Measurements from ENCODE around the gene PRKAR1A.

The PRKAR1A gene

DNA sequence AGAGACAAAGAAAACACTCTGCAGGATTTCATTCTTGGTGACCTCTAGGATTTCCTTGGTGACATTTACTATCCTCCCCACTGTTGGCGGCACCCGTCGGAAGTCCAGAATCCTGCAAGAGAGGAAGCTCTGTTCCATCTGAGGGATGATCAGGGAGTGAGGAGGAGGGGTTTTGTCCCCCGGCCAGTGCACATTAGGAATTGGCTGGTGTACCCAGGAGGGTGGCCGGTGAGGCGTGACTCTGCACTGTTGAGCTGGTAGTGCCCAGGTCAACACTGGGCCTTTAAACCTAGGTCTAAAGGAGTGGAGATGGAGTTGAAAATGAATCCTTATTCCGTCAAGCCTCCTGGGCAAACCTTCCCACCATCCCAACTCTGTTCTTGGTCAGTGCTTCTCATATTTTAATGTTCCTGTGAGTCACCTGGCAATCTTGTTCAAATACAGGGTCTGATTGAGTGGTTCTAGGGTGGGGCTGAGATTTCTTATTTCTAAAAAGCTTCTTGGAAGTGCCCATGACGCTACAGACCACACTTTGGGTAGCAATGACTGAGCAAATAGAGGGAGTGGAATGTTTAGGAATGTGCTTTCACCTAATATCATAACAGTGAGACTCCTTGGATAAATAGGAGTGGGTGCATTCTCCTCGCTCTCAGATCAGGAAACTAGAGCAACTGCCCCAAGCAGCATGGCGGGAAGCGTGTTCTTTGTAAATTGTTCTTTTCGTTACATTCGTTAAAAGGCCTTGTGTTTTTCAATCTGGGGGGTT, 30.7 kb downstream of the PRKAR1A start:
- DNase-seq (ENCODE audit: low read depth in 2 of 2): no peak

DNA sequence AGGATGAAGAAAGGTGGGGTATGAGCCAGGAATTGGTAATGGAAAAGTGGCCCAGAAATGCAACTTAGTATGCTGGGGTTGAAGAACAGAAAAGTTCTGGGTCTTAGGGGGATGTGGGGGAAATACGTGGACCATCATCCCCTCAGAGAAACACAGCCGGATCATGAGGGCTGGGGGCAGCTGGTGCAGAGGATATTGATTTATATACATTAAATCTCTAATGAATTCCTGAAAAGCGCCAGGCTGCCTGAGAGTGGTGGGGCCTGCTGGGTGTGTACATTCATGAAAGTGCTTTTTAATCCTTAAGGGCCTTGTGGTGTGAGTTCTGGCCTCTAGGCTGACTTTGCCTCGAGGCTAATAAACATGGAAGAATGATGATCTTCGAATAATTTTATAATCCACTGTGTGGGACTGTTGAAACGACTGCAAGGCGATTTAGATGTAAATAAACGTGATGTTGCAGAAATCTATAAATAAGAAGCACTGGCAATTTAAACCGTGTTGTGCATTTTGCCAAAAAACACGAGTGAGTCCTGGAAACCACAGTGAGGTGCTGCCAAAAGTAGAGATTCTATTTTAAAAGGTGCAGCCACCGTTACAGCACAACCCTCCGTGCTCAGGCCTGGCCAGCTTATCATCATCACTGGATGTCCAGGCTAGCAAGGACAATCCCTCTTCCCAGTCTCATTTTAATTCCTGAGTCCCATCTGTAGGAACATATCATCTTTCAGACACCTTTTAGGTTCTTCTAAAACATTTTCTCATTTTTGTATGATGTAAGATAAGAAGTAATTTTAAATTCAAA, 32.1 kb downstream of the PRKAR1A start:
- no peak for DNase-seq (ENCODE audit: low read depth in 2 of 2)

DNA sequence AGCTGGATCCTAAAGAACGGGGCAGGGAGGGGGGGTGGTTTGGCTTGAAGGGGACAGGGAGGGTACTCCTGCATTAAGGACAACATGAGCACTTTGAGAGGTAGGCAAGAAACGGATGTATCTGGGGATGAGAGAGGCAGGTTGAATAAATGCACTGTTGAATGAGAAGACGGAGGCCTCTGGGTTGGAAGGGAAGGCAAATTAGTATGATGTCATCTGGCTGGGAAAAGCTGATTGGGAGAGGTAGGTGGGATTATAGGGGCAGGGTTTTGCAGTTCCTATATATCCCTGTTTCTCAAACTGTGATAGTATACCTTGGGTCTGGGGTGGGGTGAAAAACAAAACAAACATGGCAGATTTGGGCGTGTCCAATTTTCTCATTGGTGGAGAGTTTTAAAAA, 44.3 kb downstream of the PRKAR1A start:
- no peak for DNase-seq (ENCODE audit: low read depth in 2 of 2)

DNA sequence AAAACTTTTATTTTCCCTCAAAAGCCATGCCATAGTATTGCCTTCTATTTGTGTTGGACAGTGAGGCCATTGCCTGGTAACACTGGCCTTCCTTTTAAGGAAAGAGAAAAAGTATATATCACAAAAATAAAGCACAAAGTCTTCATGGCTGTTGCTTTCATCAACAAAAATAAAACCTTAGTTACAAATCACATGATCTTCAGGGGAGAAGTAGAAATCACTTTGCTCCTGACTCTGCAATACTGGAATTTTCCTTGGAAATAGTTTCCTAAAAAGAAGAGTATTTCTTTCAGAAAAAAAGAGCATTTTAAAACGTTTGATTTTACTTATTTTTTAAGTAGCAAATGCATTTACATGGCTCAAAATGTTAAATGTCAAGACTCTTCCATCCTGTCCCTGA, 47.1 kb downstream of the PRKAR1A start:
- no peak for DNase-seq (ENCODE audit: low read depth in 2 of 2)

DNA sequence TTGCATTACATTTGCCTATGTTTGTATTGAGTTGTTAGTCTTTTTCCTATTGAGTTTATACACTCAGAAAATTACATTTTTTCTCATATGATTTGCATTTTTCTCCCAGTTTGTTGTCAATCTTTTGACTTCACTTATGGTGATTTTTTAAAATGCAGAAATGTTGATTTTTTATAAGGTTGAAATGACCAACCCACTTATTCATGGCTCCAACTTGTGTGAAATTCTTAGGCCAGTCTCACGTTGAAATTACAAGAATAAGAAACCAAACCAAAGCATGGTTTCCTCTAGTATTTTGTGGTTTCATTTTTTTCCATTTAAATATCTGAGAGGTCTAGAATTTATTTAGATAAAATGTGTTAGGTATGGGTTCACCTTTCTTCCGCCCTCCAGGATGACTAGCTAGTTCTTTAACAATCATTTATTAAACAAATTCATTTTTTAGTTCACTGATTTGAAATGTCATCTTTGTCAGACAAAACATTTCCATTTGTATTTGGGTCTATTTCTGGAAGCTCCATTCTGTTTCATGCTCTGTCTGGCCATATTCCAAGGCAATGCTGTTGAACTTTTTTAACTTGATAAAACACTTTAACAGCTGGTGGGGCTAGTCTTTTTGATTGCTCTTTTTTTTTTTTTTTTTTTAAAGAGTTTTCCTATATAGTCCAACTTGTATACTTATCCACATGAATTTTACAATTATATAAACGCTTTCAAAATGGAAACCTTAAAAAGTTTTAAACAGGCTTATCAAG, 48.9 kb downstream of the PRKAR1A start:
- DNase-seq (ENCODE audit: low read depth in 2 of 2): no peak

DNA sequence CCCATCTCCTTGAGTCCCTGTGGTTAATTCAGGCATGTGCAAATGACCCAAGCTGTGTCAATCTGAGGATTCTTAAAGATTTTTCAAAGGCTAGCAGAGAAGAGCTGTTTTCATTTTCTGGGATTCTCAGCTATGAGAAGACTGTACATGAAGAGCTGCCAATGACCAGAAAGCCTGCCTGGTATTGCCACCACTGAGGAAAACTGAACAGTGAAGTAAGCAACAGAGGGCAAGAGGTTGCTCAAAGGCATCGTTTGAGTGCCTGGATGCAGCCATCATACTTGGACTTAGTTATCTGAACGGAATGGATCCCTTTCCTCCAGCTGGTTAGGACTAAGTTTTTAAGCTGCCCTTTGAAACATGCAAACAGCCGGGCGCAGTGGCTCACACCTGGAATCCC, 50.5 kb downstream of the PRKAR1A start:
- no peak for DNase-seq (ENCODE audit: low read depth in 2 of 2)

DNA sequence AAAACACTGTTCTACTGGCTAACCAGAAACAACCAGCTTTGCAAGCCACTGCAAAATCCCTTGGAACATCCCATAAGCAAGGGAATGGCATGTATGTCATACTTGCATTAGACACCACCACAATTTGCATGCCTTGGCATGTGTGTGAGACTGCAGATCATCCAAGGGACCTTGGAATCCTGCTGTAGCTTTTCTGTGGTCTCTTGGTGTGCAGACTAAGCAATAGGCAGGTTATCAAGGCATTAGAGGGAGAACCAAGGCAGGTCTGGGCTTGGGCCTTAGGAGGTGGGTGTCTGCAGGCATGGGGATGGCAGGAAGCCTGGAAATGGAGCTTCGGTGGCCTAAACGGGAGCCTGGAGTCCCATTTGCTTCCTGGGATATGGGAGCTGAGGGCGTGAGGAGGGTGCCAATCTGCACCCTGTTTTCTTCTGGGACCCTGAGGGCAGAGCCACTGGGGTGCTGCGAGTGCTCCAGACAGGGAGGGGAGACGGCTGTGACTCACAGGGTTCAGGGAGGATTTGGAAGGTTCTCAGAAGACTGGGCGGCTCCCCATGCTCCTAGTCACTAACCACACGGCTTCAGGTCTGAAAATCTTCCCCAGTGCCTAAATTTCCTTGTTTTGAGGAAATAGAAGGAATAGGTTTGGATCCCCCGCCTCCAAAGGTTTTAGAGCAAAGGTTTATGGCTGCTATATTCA, 52.3 kb downstream of the PRKAR1A start:
- DNase-seq (ENCODE audit: low read depth in 2 of 2): no peak

DNA sequence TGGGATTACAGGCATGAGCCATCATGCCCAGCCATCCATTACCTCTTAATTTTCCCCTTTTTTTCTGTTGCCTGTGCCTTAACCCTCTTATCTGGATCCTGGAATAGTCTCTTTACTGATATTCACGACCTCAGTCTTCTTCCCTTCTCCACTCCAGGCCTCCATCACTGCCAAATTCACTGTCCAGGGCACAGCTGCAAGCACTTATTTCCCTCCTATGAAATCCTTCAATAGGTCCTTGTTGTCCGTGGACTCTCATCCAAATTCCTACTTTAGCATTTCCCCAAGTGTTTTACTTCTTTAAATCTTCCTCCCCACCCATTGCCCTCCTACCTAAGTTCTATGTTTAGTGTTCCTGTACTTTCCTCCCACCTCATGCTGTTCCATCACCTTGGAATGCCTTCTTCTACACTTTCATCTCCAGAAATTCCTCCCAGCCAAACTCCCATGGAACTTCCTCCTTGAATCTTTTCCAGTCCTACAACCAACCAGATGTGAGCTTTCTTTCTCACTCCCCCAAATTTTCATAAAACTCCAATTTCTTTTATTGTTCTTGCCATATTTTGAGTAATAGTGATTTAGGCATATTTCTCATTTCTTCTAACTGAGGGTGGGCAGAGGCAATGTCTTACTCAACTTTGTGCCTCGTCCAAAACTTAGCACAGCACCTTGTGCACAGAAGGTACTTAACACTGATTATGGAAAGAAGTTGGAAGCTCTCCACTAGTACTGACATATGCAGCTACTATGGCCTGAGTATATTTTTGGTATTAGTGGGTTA, 53.6 kb downstream of the PRKAR1A start:
- DNase-seq (ENCODE audit: low read depth in 2 of 2): no peak

DNA sequence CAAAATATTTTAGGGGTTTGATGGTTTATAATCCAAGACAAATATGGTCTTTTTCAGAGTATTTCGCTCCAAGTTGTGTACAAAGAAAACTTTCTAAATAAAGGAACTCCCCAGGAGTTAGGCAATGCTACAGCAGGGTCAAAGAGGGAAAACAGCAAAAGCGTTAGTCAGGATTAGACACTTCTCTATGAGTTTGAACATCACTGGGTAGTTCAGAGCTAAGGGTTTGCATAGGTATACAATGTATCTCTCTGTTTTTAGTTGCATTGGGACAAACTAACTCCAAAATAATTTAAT, 54.2 kb downstream of the PRKAR1A start:
- no peak for DNase-seq (ENCODE audit: low read depth in 2 of 2)

DNA sequence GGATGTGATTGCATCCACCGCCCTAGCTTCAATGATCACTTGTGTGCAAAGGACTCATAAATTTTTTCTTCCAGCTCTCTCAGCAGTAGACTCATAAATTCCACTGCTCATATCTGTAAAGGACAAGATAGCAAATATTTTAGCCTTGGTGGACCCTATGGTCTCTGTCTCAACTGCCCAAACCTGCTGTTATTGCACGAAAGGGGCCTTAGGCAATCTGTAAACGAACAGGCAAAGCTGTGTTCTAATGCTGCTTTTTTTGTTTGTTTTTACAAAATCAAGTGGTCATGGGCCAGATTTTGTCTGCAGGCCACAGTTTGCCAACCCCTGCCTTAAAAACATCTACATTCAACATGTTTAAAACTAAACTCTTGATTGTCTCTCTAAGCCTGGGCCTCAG, 54.8 kb downstream of the PRKAR1A start:
- DNase-seq (ENCODE audit: low read depth in 2 of 2): no peak

DNA sequence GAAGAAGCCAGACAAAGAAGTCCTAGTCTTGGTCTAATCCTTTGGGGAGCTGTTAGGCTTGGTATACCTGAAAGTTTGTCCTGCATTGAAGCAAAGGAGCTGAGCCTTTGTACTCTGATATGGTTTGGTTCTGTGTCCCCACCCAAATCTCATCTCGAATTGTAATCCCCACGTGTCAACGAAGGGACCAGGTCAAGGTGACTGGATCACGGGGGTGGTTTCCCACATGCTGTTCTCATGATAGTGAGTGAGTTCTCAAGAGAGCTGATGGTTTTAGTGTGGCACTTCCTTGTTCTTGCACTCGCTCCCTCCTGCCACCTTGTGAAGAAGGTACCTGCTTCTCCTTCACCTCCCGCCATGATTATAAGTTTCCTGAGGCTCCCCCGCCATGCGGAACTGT, 55.4 kb downstream of the PRKAR1A start:
- no peak for DNase-seq (ENCODE audit: low read depth in 2 of 2)

DNA sequence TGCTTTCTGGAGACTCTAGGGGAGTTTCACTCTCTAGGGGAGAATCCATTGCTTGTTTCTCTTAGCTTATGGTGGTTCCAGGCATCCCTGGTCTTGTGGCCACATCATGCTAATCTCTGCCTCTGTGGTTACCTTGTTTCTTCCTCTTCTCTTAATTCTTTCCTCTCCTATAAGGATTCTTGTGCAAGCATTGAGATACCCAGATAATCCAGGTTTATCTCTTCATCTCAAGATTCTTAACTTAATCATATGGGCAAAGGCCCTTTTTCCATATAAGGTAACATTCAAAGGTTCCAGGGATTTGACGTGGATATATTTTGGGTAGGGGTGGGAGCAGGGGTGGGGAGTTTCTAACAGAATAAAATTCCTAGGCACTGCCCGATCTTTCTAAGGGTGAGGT, 56.4 kb downstream of the PRKAR1A start:
- DNase-seq (ENCODE audit: low read depth in 2 of 2): no peak

DNA sequence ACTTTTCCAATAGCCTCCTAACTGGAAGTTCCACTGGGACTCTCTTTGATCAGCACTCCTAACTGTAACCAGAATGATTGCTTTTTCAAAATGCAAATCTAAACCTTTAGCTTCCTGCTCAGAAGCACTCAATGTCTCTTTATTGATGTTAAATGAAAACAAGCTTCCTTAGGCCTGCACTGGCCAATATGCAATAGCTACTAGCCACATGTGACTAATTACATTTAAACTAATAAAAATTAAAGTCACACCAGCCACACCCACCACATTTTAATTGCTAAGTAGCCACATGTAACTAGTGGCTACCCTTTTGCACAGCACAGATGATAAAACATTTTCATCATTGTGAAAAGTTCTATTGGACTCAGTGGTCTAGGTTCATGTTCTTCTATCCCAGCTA, 57.1 kb downstream of the PRKAR1A start:
- DNase-seq (ENCODE audit: low read depth in 2 of 2): no peak

DNA sequence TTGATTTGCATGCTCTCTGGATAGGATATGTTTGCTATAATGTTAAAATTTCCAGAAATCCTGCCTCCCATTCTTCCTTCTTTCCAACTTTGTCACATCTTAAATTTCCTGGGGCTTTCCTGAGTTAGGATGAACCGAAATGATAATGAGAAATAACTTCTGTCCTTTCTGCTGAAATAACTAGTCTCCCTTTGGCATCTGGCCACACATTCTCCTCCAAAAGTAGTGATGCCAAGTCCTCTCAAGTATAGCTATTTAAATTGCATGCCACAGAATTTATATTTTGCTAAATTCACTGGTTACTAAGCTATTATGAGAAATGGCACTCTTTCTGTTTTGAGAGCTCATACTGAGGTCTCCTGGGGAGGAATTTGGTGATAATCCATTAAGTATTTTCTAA, 58.3 kb downstream of the PRKAR1A start:
- DNase-seq (ENCODE audit: low read depth in 2 of 2): no peak

DNA sequence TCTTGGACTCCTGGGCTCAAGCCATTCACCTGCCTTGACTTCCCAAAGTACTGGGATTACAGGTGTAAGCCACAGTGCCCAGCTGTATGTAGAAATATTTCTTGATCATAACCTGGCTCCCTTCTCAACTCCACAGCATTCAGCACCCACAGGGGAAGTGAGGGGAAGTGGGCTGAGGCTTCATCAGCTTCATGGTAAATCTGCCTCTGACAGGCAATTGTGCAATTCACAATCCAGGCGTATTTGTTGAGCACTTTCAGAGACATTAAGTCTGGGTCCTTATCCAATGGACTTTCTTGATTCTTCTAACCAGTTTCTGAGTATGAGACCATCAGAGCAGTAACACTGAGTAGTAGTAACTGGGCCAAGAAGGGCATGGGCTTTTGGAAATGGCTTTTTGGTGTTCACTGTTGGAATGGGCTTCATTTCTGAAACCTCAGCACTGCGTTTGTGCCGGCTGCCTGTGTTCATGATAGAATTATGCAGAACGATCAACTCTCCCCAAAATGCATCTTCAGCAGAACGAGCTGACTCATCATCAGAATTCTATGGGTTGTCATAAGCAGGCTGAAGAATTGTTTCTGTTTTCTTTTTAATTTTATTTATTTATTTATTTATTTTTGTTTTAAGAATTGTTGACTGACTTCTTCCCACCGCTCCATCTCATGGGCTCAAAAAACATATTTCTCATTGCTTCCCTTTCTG, 60.1 kb downstream of the PRKAR1A start:
- DNase-seq (ENCODE audit: low read depth in 2 of 2): no peak

DNA sequence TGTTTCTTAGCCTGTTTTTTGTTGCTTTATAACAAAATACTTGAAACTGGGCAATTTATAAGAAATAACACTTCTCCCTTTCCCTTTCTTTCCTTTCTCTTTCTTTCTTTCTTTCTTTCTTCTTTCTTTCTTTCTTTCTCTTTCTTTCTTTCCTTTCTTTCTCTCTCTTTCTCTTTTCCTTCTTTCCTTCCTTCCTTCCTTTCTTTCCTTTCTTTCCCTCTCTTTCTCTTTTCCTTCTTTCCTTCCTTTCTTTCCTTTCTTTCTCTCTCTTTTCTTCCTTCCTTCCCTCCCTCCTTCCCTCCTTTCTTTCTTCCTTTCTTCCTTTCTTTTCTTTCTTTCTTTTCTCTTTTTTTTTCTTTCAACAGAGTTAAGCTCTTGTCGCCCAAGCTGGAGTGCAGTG, 61.1 kb downstream of the PRKAR1A start:
- DNase-seq (ENCODE audit: low read depth in 2 of 2): no peak

DNA sequence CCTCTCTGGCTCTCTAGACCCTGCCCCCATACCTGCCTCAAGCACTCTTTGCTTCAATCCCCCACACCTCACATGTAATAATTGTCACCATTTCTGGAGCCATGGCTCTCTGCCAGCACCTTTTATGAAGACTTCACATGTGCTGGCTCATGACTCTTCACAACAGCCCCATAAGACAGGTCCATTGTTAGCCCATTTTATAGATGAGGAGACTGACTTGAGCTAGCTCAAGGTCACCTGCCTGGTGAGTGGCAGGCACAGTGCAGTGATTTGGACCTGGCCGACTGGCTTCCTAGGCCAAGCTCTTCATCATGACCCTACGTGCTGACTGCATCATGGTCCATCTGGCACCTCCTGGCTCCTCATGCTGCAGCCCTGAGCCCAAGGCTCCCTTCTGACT, 63.9 kb downstream of the PRKAR1A start:
- no peak for DNase-seq (ENCODE audit: low read depth in 2 of 2)

DNA sequence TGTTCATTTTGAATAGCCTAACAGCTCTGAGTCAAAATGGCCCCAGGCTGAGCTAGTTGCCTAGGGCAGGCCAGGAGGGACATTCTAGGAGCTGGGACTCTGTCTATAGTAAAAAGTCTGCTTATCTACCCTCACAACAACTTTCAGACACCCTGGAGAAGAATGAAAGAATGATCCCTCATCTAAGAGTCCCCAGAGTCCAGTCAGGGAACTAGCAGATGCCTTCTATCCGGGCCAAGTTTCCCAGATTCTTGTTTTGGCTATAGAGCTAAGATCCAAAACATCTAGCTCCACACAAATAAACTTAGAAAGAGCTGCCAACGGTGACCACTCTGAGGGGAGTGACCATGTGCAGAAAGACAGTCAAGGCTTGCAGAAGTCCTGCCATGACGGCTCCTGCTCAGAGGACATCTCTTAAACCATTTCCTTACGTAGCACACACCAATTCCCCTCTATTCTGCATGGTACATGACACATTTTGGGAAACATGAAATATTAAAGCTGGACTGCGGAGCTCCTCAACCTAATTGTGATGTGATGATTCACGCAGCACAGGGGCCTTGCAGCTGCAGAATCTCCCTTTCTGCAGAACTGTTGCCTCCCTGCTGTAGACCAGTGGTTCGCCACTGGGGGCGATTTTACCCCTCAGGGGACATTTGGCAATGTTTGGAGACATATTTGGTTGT, 64.7 kb downstream of the PRKAR1A start:
- DNase-seq (ENCODE audit: low read depth in 2 of 2): no peak

DNA sequence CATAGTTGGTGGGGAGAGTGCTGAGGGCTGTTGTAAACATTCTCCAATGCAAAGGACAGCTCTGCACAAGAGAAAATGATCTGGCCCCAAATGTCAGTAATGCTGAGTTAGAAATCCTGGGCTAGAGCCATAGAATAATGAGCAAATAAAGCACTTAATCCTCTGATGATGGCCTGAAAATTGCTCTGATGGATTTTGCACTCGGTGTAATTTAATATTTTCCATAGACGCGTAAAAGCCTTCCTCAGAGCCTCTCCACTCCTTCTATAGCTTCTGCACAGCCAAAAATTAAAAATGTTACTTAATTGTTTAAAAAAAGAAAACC, 65.2 kb downstream of the PRKAR1A start:
- no peak for DNase-seq (ENCODE audit: low read depth in 2 of 2)

DNA sequence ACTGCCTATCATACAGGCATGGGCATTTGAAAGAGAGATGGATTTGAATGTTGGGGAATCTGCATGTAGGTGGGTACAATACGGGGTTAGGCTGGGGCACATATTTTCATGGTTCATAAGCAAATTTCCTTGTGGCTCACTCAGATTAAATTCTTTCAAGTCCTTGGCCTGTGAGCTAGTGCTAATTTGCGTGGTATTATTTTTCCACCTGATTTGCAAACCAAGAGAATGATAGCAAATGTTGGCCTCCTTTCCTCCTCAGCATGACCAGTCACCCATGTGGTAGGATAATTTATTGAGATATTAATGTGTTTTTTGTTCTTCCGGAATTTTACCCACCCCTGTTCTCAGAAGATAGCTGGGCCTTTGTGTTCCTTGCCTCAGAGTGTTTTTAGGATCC, 66.0 kb downstream of the PRKAR1A start:
- DNase-seq (ENCODE audit: low read depth in 2 of 2): no peak

Measured in stimulated activated CD4-positive, alpha-beta T cell treated with anti-CD3 and anti-CD28 coated beads, Interleukin-4, amount 100 ng/mL, for 48 hours (primary cell).